Karpas-422 (cell line): ENCODE data around the gene MEIS2. TPM values are rescaled to one million over a fixed set of nuclear protein-coding genes. Genes with fewer than 3 reads are reported as not detected.

Source experiments
- DNase-seq: peaks from one replicate; pipeline ENCODE4 v3.0.0-alpha.2; 2015
- H2AFZ ChIP-seq: fragments of 200-600 bp; sonication (generic); 2 replicates; pipeline ENCODE4 v1.6.1; 2014; ENCODE audit warnings: antibody characterized with exemption, low read length, mixed read lengths
- H3K27ac ChIP-seq: fragments of 200-600 bp; sonication (generic); 2 replicates; pipeline ENCODE4 v1.5.1; 2014; ENCODE audit warnings: mild to moderate bottlenecking, low read length, moderate library complexity
- H3K27me3 ChIP-seq: fragments of 200-600 bp; sonication (generic); 2 replicates; pipeline ENCODE4 v1.6.1; 2014; ENCODE audit warnings: low read length, mixed read lengths
- H3K36me3 ChIP-seq: fragments of 200-600 bp; sonication (generic); 2 replicates; pipeline ENCODE4 v1.6.1; 2014; ENCODE audit warnings: low read length, mixed read lengths; ENCODE audit not compliant: insufficient read depth
- H3K4me1 ChIP-seq: fragments of 200-600 bp; sonication (generic); 2 replicates; pipeline ENCODE4 v1.6.1; 2014; ENCODE audit warnings: mild to moderate bottlenecking, low read length, mixed read lengths
- H3K4me2 ChIP-seq: fragments of 200-600 bp; sonication (generic); 2 replicates; pipeline ENCODE4 v1.6.1; 2014; ENCODE audit warnings: low read length, low read depth, mild to moderate bottlenecking; ENCODE audit not compliant: poor library complexity, severe bottlenecking
- H3K4me3 ChIP-seq: fragments of 200-600 bp; sonication (generic); 2 replicates; pipeline ENCODE4 v1.5.1; 2014; ENCODE audit warnings: mild to moderate bottlenecking, antibody characterized with exemption, low read length, mixed read lengths
- H3K79me2 ChIP-seq: fragments of 200-600 bp; sonication (generic); 2 replicates; pipeline ENCODE4 v1.6.1; 2014; ENCODE audit warnings: mild to moderate bottlenecking, low read length, mixed read lengths
- H3K9ac ChIP-seq: fragments of 200-600 bp; sonication (generic); 2 replicates; pipeline ENCODE4 v1.6.0; 2014; ENCODE audit warnings: low read length
- H3K9me2 ChIP-seq: fragments of 200-600 bp; sonication (generic), shearing (Covaris generic); replicated peaks from 2 replicates; pipeline ENCODE4 v1.6.0; 2014; ENCODE audit warnings: mild to moderate bottlenecking, low read length, moderate library complexity; ENCODE audit not compliant: insufficient read depth
- H3K9me3 ChIP-seq: fragments of 300-700, 200-600 bp; sonication (generic); 2 replicates; pipeline ENCODE4 v1.6.1; 2014; ENCODE audit warnings: low read length, mixed read lengths
- H4K20me1 ChIP-seq: fragments of 200-600 bp; sonication (generic); 2 replicates; pipeline ENCODE4 v1.6.1; 2014; ENCODE audit warnings: mild to moderate bottlenecking, antibody characterized with exemption, low read length, low read depth; ENCODE audit not compliant: insufficient read depth
- total RNA-seq: library from RNA; depleted of rRNA; stranded (reverse); fragments of >200 nt; shearing (Covaris generic); gene quantifications from 2 replicates; pipeline ENCODE4 v1.2.3, GENCODE V29; 2014; ENCODE audit warnings: low replicate concordance

MEIS2 gene
- total RNA-seq, 1 experiment from 2014 or later = 68.2 TPM

DNA sequence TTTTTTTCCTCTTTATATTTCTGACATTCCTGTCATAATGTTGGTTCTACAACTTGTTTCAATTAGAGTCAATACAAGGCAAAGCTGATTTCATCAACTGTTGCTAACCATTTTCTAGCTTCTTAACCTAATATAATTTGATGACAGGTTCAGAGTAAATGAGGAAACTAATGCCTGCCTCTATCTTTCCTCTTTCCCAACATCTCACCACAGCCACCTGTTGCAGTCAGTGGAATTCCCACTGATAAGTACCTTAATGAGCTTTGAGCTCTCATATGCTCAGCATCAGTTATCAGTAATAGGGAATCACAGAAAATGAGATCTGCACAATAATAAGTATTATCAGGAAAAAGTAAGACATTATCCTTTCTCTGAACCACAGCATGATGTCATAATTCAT, 241.9 kb downstream of the MEIS2 start:
- Histone ChIP-seq H3K9ac (no peak overlapping the region), H3K9me3 (no peaks in the 10 kb centered on the region), H4K20me1 (no peaks in the 10 kb centered on the region), H3K36me3 (no peaks in the 10 kb centered on the region), H2AFZ (no peak overlapping the region), H3K4me2 (no peak overlapping the region), H3K4me3 (no peak overlapping the region), H3K9me2 (no peaks in the 10 kb centered on the region), H3K79me2 (no peaks in the 10 kb centered on the region), H3K27ac (no peak overlapping the region), H3K4me1 (no peaks in the 10 kb centered on the region), H3K27me3 (no peaks in the 10 kb centered on the region)
- DNase-seq = no peak

- no peak for DNase-seq
- H2AFZ ChIP-seq = no peak overlapping the region
- H3K27ac ChIP-seq = no peak overlapping the region
- H3K4me3 ChIP-seq = no peak overlapping the region
- H3K4me1 ChIP-seq = no peaks in the 10 kb centered on the region
- no peaks in the 10 kb centered on the region for H3K27me3 ChIP-seq
- H3K79me2 ChIP-seq = no peaks in the 10 kb centered on the region
- no peaks in the 10 kb centered on the region for H3K9me2 ChIP-seq
- H3K9me3 ChIP-seq = no peaks in the 10 kb centered on the region
- H3K4me2 ChIP-seq = no peak overlapping the region
- no peaks in the 10 kb centered on the region for H3K36me3 ChIP-seq
- no peaks in the 10 kb centered on the region for H4K20me1 ChIP-seq
- no peak overlapping the region for H3K9ac ChIP-seq
Measured at GRCh38 chr15:36856339-36856973, 243.9 kb downstream of the MEIS2 start.

DNA sequence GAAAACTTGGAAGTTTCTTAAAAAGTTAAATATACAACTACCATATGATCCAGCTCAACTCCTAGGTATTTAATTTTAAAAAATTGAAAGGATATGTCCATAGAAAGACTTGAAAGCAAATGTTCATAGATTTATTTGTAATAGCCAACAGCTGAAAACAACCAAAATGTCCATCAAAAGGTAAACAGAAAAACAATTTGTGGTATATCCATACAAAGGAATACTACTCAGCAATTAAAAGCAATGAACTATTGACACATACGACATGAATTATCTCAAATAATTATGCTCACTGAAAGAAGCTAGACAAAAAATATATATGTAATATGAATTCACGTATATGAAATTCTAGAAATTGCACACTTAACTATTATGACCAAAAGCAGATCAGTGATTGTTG, 249.5 kb downstream of the MEIS2 start:
- Histone ChIP-seq H3K4me3 (no peak overlapping the region), H4K20me1 (no peaks in the 10 kb centered on the region), H3K27ac (no peak overlapping the region), H3K9ac (no peak overlapping the region), H3K9me2 (no peaks in the 10 kb centered on the region), H2AFZ (no peak overlapping the region), H3K4me1 (no peaks in the 10 kb centered on the region), H3K79me2 (no peaks in the 10 kb centered on the region), H3K4me2 (no peak overlapping the region), H3K9me3 (no peaks in the 10 kb centered on the region), H3K36me3 (no peaks in the 10 kb centered on the region), H3K27me3 (no peaks in the 10 kb centered on the region)
- DNase-seq = no peak

- no peak overlapping the region for H2AFZ ChIP-seq
- H3K4me2 ChIP-seq = no peak overlapping the region
- no peaks in the 10 kb centered on the region for H3K9me3 ChIP-seq
- DNase-seq = no peak
- H3K9me2 ChIP-seq = no peaks in the 10 kb centered on the region
- no peak overlapping the region for H3K27ac ChIP-seq
- H3K27me3 ChIP-seq = no peaks in the 10 kb centered on the region
- H3K4me1 ChIP-seq = no peaks in the 10 kb centered on the region
- no peaks in the 10 kb centered on the region for H4K20me1 ChIP-seq
- no peak overlapping the region for H3K9ac ChIP-seq
- H3K36me3 ChIP-seq = no peaks in the 10 kb centered on the region
- H3K4me3 ChIP-seq = no peak overlapping the region
- H3K79me2 ChIP-seq = no peaks in the 10 kb centered on the region
Measured at GRCh38 chr15:36845270-36845669, 255.1 kb downstream of the MEIS2 start.

- Histone ChIP-seq H3K36me3 (no peaks in the 10 kb centered on the region), H4K20me1 (no peaks in the 10 kb centered on the region), H3K27ac (no peak overlapping the region), H3K4me3 (no peak overlapping the region), H3K9me2 (no peaks in the 10 kb centered on the region), H3K4me1 (no peaks in the 10 kb centered on the region), H3K79me2 (no peaks in the 10 kb centered on the region), H3K9ac (no peak overlapping the region), H3K27me3 (no peaks in the 10 kb centered on the region), H3K9me3 (no peaks in the 10 kb centered on the region), H3K4me2 (no peak overlapping the region), H2AFZ (no peak overlapping the region)
- DNase-seq = no peak
Measured at GRCh38 chr15:36844534-36844998, 255.8 kb downstream of the MEIS2 start.

DNA sequence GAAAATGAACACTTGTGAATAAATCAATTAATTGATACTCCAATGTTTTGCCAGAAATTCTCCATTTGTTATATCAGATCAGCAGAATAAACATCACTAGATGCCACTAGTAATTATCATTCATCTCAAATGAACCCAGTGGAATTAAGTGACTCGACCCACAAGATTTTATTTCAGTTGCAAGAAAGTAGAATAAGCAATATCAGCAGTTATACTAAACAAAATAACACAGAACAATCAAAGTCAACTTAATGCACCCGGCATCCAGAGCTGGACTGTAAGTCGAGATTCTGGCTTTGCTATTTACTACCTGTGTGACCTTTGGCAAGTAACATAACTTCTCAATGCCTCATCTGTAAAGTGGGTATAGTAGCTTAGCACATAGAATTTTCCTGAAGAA, 256.5 kb downstream of the MEIS2 start:
- Histone ChIP-seq H3K36me3 (no peaks in the 10 kb centered on the region), H4K20me1 (no peaks in the 10 kb centered on the region), H3K9ac (no peak overlapping the region), H2AFZ (no peak overlapping the region), H3K27me3 (no peaks in the 10 kb centered on the region), H3K79me2 (no peaks in the 10 kb centered on the region), H3K4me2 (no peak overlapping the region), H3K4me1 (peaks cover under 1% of the 10 kb centered on the region; the same call in 1 of the 2 replicates), H3K27ac (no peak overlapping the region), H3K9me2 (no peaks in the 10 kb centered on the region), H3K4me3 (no peak overlapping the region), H3K9me3 (no peaks in the 10 kb centered on the region)
- no peak for DNase-seq

DNA sequence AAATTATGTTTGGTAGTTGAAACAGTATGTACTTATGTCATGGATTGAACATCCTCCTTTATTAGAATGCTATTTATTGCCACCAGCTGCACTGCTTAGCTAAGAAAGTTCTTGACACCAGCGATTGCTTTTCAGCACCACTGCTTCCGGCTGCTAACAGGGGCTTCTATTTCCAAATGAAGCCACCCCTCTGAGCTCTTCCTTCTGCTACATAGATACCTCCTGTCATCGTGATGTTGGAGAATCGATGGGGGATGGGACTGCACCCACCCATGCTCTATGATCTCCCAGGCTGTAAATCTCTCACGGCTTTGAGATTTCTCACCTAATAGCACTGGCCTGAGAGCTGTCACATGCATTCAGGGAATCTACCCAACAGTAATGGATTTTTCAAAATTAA, 259.2 kb downstream of the MEIS2 start:
- H2AFZ ChIP-seq = no peak overlapping the region
- no peak overlapping the region for H3K9ac ChIP-seq
- peaks cover 4% of the 10 kb centered on the region; the same call in 1 of the 2 replicates for H3K4me1 ChIP-seq
- H3K9me3 ChIP-seq = no peaks in the 10 kb centered on the region
- no peak for DNase-seq
- H3K9me2 ChIP-seq = no peaks in the 10 kb centered on the region
- H3K36me3 ChIP-seq = no peaks in the 10 kb centered on the region
- no peaks in the 10 kb centered on the region for H3K27me3 ChIP-seq
- no peak overlapping the region for H3K4me2 ChIP-seq
- no peaks in the 10 kb centered on the region for H4K20me1 ChIP-seq
- H3K79me2 ChIP-seq = no peaks in the 10 kb centered on the region
- no peak overlapping the region for H3K4me3 ChIP-seq
- no peak overlapping the region for H3K27ac ChIP-seq
